GM12892 (cell line): ENCODE data around the gene HK1.

Experiments
- POLR2A ChIP-seq: IDR thresholded peaks from 2 replicates; pipeline ENCODE4 v1.6.1; 2011; ENCODE audit warnings: low read depth, low read length, control low read depth
- POLR2AphosphoS5 ChIP-seq: IDR thresholded peaks from 2 replicates; pipeline ENCODE4 v1.6.1; 2011; ENCODE audit warnings: low read depth, low read length, control low read depth
- TAF1 ChIP-seq: IDR thresholded peaks from 2 replicates; pipeline ENCODE4 v1.6.1; 2011; ENCODE audit warnings: low read depth, mild to moderate bottlenecking, control low read depth, low read length, borderline replicate concordance

DNA sequence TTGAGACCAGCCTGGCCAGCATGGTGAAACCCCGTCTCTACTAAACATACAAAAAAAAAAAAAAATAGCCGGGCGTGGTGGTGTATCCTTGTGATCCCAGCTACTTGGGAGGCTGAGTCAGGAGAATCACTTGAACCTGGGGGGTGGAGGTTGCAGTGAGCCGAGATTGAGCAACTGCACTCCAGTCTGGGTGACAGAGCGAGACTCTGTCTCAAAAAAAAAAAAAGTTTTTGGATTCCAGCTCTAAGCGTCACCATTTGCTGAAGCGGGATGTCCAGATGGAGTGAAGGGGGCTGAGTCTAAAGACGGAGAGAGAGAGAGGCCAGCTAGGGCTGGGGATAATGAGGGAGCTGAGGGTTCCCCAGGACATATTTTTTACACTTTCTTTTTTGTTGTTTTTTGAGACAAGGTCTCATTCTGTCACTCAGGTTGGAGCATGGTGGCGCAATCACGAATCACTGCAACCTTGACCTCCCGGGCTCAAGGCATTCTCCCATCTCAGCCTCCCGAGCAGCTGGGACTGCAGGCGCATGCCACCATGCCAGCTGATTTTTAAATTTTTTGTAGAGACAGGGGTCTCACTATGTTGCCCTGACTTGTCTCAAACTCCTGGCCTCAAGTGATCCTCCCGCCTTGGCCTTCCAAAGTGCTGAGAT is 9.4 kb upstream of the HK1 start:
- no peak for TF ChIP-seq POLR2A
- no peak for TF ChIP-seq POLR2AphosphoS5
- TF ChIP-seq TAF1: no peak
